H1 (cell line): Measurements from ENCODE around the gene DRC3. TPM values are rescaled to one million over a fixed set of nuclear protein-coding genes. Genes with fewer than 3 reads are reported as not detected.

Experiments used
- CTCF ChIA-PET: fragments of 300-600 bp; sonication (Branson Sonifier 250); formaldehyde crosslinking; loops from one replicate; lab custom pipeline; 2021; ENCODE audit not compliant: partially characterized antibody; lab: Charles Lee
- POLR2A ChIA-PET: fragments of 300-600 bp; sonication (Branson Sonifier 250); formaldehyde crosslinking; loops from one replicate; lab custom pipeline; 2021; ENCODE audit warnings: inconsistent platforms; ENCODE audit not compliant: partially characterized antibody; lab: Charles Lee
- DNase-seq, 2 experiments: peaks; one replicate each; pipeline versions ENCODE4 v3.0.0 to v3.0.0-alpha.2; 2010 to 2022; ENCODE audit warnings: low spot score in 2 of 2, low read depth in 1 of 2, mixed read lengths in 1 of 2
- FAIRE-seq: peaks from 2 replicates; lab custom pipeline; 2011; peaks lifted over from hg19 to GRCh38; lab: Jason Lieb, UNC
- H2AFZ ChIP-seq: 2 replicates; pipeline ENCODE4 v1.8.1; 2012; ENCODE audit warnings: low read length, inconsistent platforms
- H2AK5ac ChIP-seq: 2 replicates; pipeline ENCODE4 v1.6.1; 2013; ENCODE audit warnings: low read depth, low read length
- H2BK120ac ChIP-seq: replicated peaks from 2 replicates; pipeline ENCODE3; 2013; ENCODE audit warnings: low read depth, low read length, inconsistent platforms
- H2BK12ac ChIP-seq: 2 replicates; pipeline ENCODE4 v1.6.1; 2013; ENCODE audit warnings: low read depth, low read length
- H2BK15ac ChIP-seq: 2 replicates; pipeline ENCODE4 v1.6.1; 2013; ENCODE audit warnings: low read length
- H2BK20ac ChIP-seq: 2 replicates; pipeline ENCODE4 v1.6.1; 2013; ENCODE audit warnings: low read length
- H2BK5ac ChIP-seq: 2 replicates; pipeline ENCODE4 v1.6.1; 2013; ENCODE audit warnings: low read depth, low read length
- H3K14ac ChIP-seq: 2 replicates; pipeline ENCODE4 v1.6.1; 2013; ENCODE audit warnings: inconsistent platforms; ENCODE audit not compliant: insufficient read length
- H3K18ac ChIP-seq: 2 replicates; pipeline ENCODE4 v1.6.1; 2013; ENCODE audit warnings: low read length; ENCODE audit errors: extremely low read depth
- H3K23ac ChIP-seq: 2 replicates; pipeline ENCODE4 v1.6.1; 2013; ENCODE audit warnings: inconsistent platforms; ENCODE audit not compliant: insufficient read length
- H3K23me2 ChIP-seq: 2 replicates; pipeline ENCODE4 v1.6.1; 2013; ENCODE audit warnings: low read depth, low read length
- H3K27ac ChIP-seq: 2 replicates; pipeline ENCODE4 v1.6.1; 2011; ENCODE audit warnings: low read depth, low read length, inconsistent platforms
- H3K27me3 ChIP-seq, 4 experiments: replicated peaks in 1 of 4; 1 replicate in 1 of 4; 2 replicates in 3 of 4; pipeline versions ENCODE4 v1.6.1 to v1.8.1; 2011 to 2013; ENCODE audit warnings: low read length in 3 of 4, mild to moderate bottlenecking in 3 of 4, inconsistent platforms in 2 of 4, mixed read lengths in 2 of 4, moderate library complexity in 1 of 4; ENCODE audit not compliant: control insufficient read depth in 3 of 4, insufficient read depth in 3 of 4; ENCODE audit errors: extremely low read depth in 1 of 4
- H3K36me3 ChIP-seq, 4 experiments: 2 replicates each; pipeline versions ENCODE4 v1.6.1 to v1.8.1; 2011 to 2013; ENCODE audit warnings: mild to moderate bottlenecking in 4 of 4, low read length in 3 of 4, moderate library complexity in 2 of 4, control low read depth in 1 of 4, inconsistent platforms in 1 of 4; ENCODE audit not compliant: insufficient read depth in 4 of 4, control insufficient read depth in 2 of 4
- H3K4ac ChIP-seq: replicated peaks from 2 replicates; pipeline ENCODE3; 2013; ENCODE audit warnings: low read length, low read depth, mixed read lengths, inconsistent platforms; ENCODE audit not compliant: insufficient read length
- H3K4me1 ChIP-seq, 4 experiments: replicated peaks in 1 of 4; 1 replicate in 1 of 4; 2 replicates in 3 of 4; pipeline versions ENCODE4 v1.6.1 to v1.8.1; 2011 to 2013; ENCODE audit warnings: low read length in 3 of 4, inconsistent platforms in 2 of 4, mixed read lengths in 1 of 4; ENCODE audit not compliant: insufficient read depth in 4 of 4, control insufficient read depth in 3 of 4
- H3K4me2 ChIP-seq, 2 experiments: 2 replicates each; pipeline versions ENCODE4 v1.6.1 to v1.8.1; 2011 to 2013; ENCODE audit warnings: low read depth in 2 of 2, low read length in 2 of 2, control low read depth in 1 of 2, inconsistent platforms in 1 of 2, mild to moderate bottlenecking in 1 of 2; ENCODE audit not compliant: insufficient read depth in 1 of 2
- H3K4me3 ChIP-seq, 4 experiments: fragments of 200-600, 300-600 bp in 1 of 4; sonication (generic), shearing (Covaris generic), sonication (Bioruptor Twin) in 1 of 4; 2 replicates each; pipeline versions ENCODE4 v1.5.1 to v1.8.1; 2011 to 2016; ENCODE audit warnings: low read length in 4 of 4, low read depth in 3 of 4, control low read depth in 2 of 4, inconsistent platforms in 2 of 4, mild to moderate bottlenecking in 2 of 4, mixed read lengths in 1 of 4, moderate library complexity in 1 of 4; ENCODE audit not compliant: insufficient read depth in 2 of 4; ENCODE audit errors: extremely low read depth in 1 of 4
- H3K56ac ChIP-seq: replicated peaks from 2 replicates; pipeline ENCODE3; 2013; ENCODE audit warnings: low read depth, mild to moderate bottlenecking, mixed read lengths, low read length, inconsistent platforms; ENCODE audit not compliant: insufficient read length
- H3K79me1 ChIP-seq: 2 replicates; pipeline ENCODE4 v1.6.1; 2013; ENCODE audit warnings: low read depth, low read length, control low read depth
- H3K79me2 ChIP-seq, 2 experiments: 2 replicates each; pipeline versions ENCODE4 v1.6.1 to v1.8.1; 2012 to 2013; ENCODE audit warnings: low read length in 2 of 2, mild to moderate bottlenecking in 2 of 2, inconsistent platforms in 1 of 2; ENCODE audit not compliant: insufficient read depth in 2 of 2, control insufficient read depth in 1 of 2
- H3K9ac ChIP-seq, 4 experiments: replicated peaks in 1 of 4; 1 replicate in 1 of 4; 2 replicates in 3 of 4; pipeline versions ENCODE4 v1.6.1 to v1.8.1; 2011 to 2013; ENCODE audit warnings: low read depth in 3 of 4, low read length in 3 of 4, control low read depth in 2 of 4, mild to moderate bottlenecking in 2 of 4, moderate library complexity in 2 of 4, inconsistent platforms in 1 of 4; ENCODE audit errors: extremely low read depth in 1 of 4
- H3K9me3 ChIP-seq, 2 experiments: 2 replicates each; pipeline versions ENCODE4 v1.6.1 to v1.8.1; 2012 to 2013; ENCODE audit warnings: mild to moderate bottlenecking in 2 of 2, moderate library complexity in 2 of 2, control low read depth in 1 of 2, inconsistent platforms in 1 of 2, low read depth in 1 of 2, low read length in 1 of 2, mixed read lengths in 1 of 2; ENCODE audit not compliant: insufficient read depth in 2 of 2
- H4K20me1 ChIP-seq, 2 experiments: replicated peaks in 1 of 2; 2 replicates each; pipeline versions ENCODE3 to v1.8.1; 2011 to 2013; ENCODE audit warnings: inconsistent platforms in 2 of 2, low read length in 2 of 2, mild to moderate bottlenecking in 1 of 2; ENCODE audit not compliant: insufficient read depth in 2 of 2, control insufficient read depth in 1 of 2
- H4K5ac ChIP-seq: 2 replicates; pipeline ENCODE4 v1.6.1; 2013; ENCODE audit warnings: low read length, low read depth, mixed read lengths, inconsistent platforms; ENCODE audit not compliant: insufficient read length
- H4K8ac ChIP-seq: 2 replicates; pipeline ENCODE4 v1.8.0; 2013; ENCODE audit warnings: mild to moderate bottlenecking, moderate library complexity, low read length, inconsistent platforms; ENCODE audit not compliant: insufficient read depth; ENCODE audit errors: extremely low read depth
- H4K91ac ChIP-seq: replicated peaks from 2 replicates; pipeline ENCODE3; 2013; ENCODE audit warnings: low read length, mixed read lengths, inconsistent platforms; ENCODE audit not compliant: insufficient read length
- EZH2 ChIP-seq: fragments of 200-600 bp; sonication (generic); IDR thresholded peaks from 2 replicates; pipeline ENCODE4 v1.7.1; 2012; ENCODE audit warnings: low read depth, mild to moderate bottlenecking, moderate library complexity, low read length, inconsistent platforms; ENCODE audit not compliant: severe bottlenecking
- GABPA ChIP-seq: IDR thresholded peaks from 2 replicates; pipeline ENCODE4 v1.6.1; 2011; ENCODE audit warnings: mild to moderate bottlenecking, low read length, moderate library complexity, borderline replicate concordance; ENCODE audit not compliant: insufficient read depth
- KDM5A ChIP-seq: fragments of 200-600 bp; IDR thresholded peaks from 2 replicates; pipeline ENCODE4 v1.7.1; 2012; ENCODE audit warnings: mild to moderate bottlenecking, low read length, inconsistent platforms, mixed read lengths
- RFX5 ChIP-seq: IDR thresholded peaks from 2 replicates; pipeline ENCODE4 v1.6.1; 2011; ENCODE audit warnings: low read depth, low read length, improper control_type of control experiment, borderline replicate concordance
- RXRA ChIP-seq: IDR thresholded peaks from 2 replicates; pipeline ENCODE4 v1.6.1; 2011; ENCODE audit warnings: low read depth, mild to moderate bottlenecking, low read length, moderate library complexity; ENCODE audit not compliant: insufficient read depth
- SP4 ChIP-seq: IDR thresholded peaks from 2 replicates; pipeline ENCODE4 v1.6.1; 2012; ENCODE audit warnings: low read length, inconsistent platforms
- WGBS, 2 experiments: shearing (Covaris generic) in 1 of 2; methylation state at CpG; one replicate each; pipeline versions ENCODE4 v1.1.6 to v1.1.7; 2013 to 2015; ENCODE audit warnings: low lambda C conversion rate in 2 of 2, mixed read lengths in 2 of 2, inconsistent platforms in 1 of 2, low coverage in 1 of 2, missing lambda C conversion rate in 1 of 2; ENCODE audit not compliant: insufficient replicate concordance in 2 of 2, insufficient coverage in 1 of 2, insufficient read length in 1 of 2; ENCODE audit errors: extremely low coverage in 1 of 2, missing lambda C conversion rate in 1 of 2; 5-methylcytosine and 5-hydroxymethylcytosine counted together
- polyA plus RNA-seq, 7 experiments: library from polyadenylated mRNA; depleted of rRNA in 3 of 7; stranded (reverse) in 5 of 7; unstranded in 2 of 7; fragments of >200 nt in 5 of 7; fragments of 200-250 nt in 2 of 7; gene quantifications; 1 replicate in 5 of 7; 2 replicates in 1 of 7; 4 replicates in 1 of 7; pipeline versions ENCODE4 v1.2.1 to v1.2.3, GENCODE V29; 2011 to 2013; ENCODE audit warnings: missing spikeins in 2 of 7, mixed read lengths in 2 of 7
- total RNA-seq: library from RNA; stranded (reverse); fragmentation: NEBNext Ultra II Directional; extraction: Animal tissue kit (Norgen Biotek cat#: 25700); gene quantifications from 2 replicates; pipeline ENCODE4 v1.2.1, GENCODE V29; 2021

Gene DRC3
- total and polyA plus RNA-seq, 2 of the 8 experiments (the other 6 are each of a cell fraction or from before 2014, with no cell fraction given): 0.59 TPM; not detected in 1

- H3K4me1 ChIP-seq: peaks cover 0 to 3% (median 0%) of the 10 kb centered on the region in 4 experiments; a peak in 3 of 7 replicates
- H4K8ac ChIP-seq: no peak overlapping the region
- H3K27ac ChIP-seq: no peak overlapping the region
- peaks cover 0 to 9% of the 10 kb centered on the region in 2 experiments; a peak in 1 of 4 replicates for H3K79me2 ChIP-seq
- H2AK5ac ChIP-seq: no peak overlapping the region
- H3K18ac ChIP-seq: no peak overlapping the region
- no peaks in the 10 kb centered on the region; the same call in 1 of the 2 replicates for H3K79me1 ChIP-seq
- FAIRE-seq: no peak
- H3K36me3 ChIP-seq: peaks cover 0 to 8% (median 4%) of the 10 kb centered on the region in 4 experiments; a peak in 2 of 8 replicates
- peaks cover 0 to 3% of the 10 kb centered on the region in 2 experiments for H4K20me1 ChIP-seq
- H3K4ac ChIP-seq: no peak overlapping the region
- H4K91ac ChIP-seq: no peak overlapping the region
- no peak overlapping the region for H2AFZ ChIP-seq
- POLR2A ChIA-PET: no interaction called here
- H2BK15ac ChIP-seq: no peak overlapping the region
- H3K27me3 ChIP-seq: no peaks in the 10 kb centered on the region
- H3K56ac ChIP-seq: no peak overlapping the region
- WGBS, 2 experiments: 95% methylated on average over 3 of the region's 3 CpGs; no CpG with 5 or more reads in 1 of the 2 experiments
- H3K4me3 ChIP-seq: no peak overlapping the region
- H3K14ac ChIP-seq: no peak overlapping the region
- no peak overlapping the region for H3K9ac ChIP-seq
- no peak for DNase-seq
- CTCF ChIA-PET: interaction anchor here (0.6 kb wide), 1 partner anchor 367 kb away, joined by 3 read pairs; no protein-coding TSS in a partner anchor
- no peak overlapping the region for H3K4me2 ChIP-seq
- no peak overlapping the region for H2BK20ac ChIP-seq
- no peak overlapping the region for H2BK12ac ChIP-seq
- no peak overlapping the region for H3K23ac ChIP-seq
- no peaks in the 10 kb centered on the region for H3K23me2 ChIP-seq
- no peak overlapping the region for H2BK5ac ChIP-seq
- H4K5ac ChIP-seq: no peak overlapping the region
- H2BK120ac ChIP-seq: no peak overlapping the region
- no peaks in the 10 kb centered on the region for H3K9me3 ChIP-seq
- TF ChIP-seq SP4 (no peak), EZH2 (no peak), RFX5 (no peak), RXRA (no peak), KDM5A (no peak), GABPA (no peak)
These were observed 73.2 kb downstream of the DRC3 start for GRCh38 chr17:18045691-18046350.
